GM12874 (cell line): Measurements from ENCODE around the gene CCDC121.

Experiments
- TF ChIP-seq, protein P1 (sequence below): IDR thresholded peaks from 2 replicates; pipeline ENCODE4 v1.5.1; 2011; ENCODE audit warnings: low read depth, mild to moderate bottlenecking, control low read depth, low read length, moderate library complexity; ENCODE audit not compliant: insufficient read depth

CCDC121 gene, protein sequence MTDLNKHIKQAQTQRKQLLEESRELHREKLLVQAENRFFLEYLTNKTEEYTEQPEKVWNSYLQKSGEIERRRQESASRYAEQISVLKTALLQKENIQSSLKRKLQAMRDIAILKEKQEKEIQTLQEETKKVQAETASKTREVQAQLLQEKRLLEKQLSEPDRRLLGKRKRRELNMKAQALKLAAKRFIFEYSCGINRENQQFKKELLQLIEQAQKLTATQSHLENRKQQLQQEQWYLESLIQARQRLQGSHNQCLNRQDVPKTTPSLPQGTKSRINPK

DNA sequence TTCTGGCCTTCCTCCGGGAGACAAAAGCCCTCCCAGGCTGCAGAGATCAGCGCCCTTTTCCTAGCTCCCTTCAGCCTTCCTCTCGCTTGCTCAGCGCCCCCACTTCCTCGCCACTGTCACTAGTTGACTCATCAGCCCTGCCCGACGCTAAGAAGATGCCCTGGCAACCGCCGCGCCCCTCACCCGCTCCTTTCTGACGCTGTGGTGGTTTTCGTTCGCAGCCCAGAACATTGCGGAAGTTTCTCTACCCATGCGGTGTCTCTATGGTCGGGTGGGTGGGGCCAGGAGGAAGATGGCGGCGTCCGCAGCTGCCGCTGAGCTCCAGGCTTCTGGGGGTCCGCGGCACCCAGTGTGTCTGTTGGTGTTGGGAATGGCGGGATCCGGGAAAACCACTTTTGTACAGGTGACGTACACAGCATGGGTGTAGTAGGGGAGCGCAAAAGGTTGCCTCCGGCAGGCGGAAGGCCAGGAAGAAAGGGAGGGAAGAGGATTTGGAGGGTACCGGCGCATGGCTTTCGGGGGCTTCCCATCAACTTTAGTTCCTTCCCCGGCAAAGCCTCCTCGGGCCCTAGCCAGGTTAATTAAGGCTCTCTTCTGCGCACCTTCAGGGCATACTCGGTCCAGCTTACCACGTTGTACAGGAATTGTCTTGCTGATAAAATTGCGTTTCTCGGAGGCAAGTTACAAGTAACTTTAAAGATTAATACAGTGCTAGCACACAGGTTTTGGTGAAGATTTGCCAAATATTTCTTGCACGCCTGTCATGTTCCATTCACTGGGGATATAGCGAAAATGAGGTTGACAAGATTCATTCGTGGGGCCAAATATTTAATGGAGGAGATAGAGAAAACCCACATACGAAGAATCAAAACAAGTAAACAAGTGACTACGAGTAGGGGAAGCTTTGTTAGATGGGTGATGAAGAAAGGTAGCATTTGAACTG is at the start of gene CCDC121, which contains the start of gene GPN1:
Gene CCDC121, minus strand, starts transcription at position 246 of the 943 bp plus-strand sequence. CDS start 1,213 bp downstream, outside the sequence.
Gene GPN1, plus strand, starts transcription at position 284 of the 943 bp plus-strand sequence. Its CDS starts 9 bp downstream, at position 293.
- TF ChIP-seq, protein P1, sequence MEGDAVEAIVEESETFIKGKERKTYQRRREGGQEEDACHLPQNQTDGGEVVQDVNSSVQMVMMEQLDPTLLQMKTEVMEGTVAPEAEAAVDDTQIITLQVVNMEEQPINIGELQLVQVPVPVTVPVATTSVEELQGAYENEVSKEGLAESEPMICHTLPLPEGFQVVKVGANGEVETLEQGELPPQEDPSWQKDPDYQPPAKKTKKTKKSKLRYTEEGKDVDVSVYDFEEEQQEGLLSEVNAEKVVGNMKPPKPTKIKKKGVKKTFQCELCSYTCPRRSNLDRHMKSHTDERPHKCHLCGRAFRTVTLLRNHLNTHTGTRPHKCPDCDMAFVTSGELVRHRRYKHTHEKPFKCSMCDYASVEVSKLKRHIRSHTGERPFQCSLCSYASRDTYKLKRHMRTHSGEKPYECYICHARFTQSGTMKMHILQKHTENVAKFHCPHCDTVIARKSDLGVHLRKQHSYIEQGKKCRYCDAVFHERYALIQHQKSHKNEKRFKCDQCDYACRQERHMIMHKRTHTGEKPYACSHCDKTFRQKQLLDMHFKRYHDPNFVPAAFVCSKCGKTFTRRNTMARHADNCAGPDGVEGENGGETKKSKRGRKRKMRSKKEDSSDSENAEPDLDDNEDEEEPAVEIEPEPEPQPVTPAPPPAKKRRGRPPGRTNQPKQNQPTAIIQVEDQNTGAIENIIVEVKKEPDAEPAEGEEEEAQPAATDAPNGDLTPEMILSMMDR: no peak

DNA sequence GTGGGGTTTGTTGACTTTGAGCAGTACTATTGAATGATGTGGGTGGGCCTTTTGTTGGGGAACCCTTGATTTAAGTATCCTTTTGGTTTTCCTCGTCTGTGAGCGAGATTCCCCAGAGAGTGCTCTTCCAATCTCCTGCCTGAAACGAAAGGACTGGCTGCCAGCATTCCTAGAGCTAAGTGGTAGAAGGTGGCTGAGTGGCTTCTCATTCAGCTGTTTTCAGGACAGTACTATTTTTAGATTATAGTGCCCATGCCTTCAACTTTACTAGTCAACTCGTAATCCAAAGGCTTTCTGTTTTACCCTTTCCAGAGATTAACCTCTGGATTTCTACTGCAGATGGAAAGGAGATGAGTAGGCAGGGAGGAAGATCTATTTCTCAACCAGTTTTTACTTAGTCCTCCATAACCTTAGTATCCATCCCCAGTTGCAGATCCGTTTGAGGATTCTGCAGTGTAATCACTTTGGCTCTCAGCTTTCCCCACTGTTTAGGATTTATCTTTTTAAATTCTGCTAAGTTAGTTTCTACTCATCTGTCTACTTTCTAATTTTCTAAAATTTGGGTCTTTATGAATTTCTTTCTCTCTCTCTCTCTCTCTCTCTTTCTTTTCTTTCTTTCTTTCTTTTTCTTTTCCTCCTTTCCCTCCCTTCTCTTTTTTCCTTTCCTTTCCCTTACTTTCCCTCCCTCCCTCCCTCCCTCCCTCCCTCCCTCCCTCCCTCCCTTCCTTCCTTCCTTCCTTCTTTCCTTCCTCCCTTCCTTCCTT is 44.1 kb upstream of the CCDC121 start:
- TF ChIP-seq, protein P1: no peak

DNA sequence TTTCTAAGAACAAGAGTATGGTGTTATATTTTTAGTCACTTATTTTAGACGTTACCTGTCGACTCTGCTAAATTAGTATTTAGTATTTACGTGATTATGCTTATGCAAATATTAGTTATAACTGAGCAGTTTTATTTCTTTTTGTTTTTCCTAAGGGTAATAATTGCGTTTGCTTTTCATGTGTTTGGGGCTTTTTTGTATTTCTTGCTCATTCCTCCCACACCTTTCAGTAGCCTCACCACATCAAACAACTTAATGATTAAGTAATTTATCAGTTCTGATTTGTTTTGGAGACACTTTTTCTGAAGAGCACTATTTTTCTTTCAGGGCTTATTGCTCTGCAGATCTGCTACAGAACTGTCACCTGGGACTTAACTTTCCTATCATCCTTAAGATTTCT is 42.4 kb upstream of the CCDC121 start:
- TF ChIP-seq, protein P1: no peak

DNA sequence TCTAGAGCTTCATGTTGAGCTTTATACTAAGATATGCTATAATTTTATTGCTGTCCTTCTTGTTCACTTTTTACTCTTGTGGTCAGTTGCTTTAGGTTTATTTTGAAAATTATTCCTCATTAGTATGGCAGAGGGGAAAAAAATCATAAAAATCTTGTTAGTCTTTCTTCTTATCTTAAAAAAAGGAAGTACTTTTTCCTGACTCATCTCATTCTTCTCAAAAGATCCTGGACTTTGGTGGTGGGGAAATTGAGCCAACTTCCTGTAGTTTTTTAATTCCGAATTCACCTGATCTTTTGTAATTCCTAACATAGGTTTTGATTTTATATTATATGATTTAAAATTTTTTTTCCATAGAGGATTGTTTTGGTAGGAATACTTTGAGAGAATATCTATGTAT is 38.6 kb upstream of the CCDC121 start:
- TF ChIP-seq, protein P1: no peak

DNA sequence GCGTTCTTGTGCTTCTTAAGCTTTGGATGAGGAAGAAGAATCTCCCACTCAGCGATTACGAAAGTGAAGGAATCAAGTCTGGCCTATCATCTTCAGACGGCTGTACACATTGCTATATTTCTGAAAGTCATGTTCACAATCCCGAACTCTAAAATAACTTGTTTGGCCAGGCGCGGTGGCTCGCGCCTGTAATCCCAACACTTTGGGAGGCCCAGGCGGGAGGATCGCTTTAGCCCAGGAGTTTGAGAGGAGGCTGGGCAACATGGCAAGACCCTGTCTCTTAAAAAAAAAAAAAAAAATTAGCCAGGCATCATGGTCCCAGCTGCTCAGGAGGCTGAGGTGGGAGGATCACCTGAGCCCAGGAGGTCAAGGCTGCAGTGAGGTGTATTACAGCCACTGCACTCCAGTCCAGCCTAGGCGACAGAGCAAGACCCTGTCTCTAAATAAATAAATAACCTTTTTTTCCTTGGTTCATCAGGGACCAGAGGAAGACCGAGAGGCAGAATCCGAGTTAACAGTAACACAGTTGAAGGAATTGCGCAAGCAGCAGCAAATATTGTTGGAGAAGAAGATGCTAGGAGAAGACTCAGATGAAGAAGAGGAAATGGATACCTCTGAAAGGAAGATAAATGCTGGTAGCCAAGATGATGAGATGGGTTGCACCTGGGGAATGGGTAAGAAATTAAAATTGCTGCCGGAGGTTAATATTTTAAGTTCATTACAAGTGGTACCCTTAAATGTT is 36.0 kb upstream of the CCDC121 start:
- TF ChIP-seq, protein P1: no peak

DNA sequence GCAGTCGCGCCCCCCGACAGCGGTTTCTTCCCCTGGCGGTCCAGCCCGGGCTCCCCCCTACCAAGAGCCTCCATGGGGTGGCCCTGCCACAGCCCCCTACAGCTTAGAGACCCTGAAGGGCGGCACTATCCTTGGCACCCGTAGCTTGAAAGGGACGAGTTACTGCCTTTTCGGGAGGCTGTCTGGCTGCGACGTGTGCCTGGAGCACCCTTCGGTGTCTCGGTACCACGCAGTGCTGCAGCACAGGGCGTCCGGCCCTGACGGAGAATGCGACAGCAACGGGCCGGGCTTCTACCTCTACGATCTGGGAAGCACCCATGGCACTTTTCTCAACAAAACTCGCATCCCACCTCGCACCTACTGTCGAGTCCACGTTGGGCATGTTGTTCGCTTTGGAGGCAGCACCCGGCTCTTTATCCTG is 35.4 kb upstream of the CCDC121 start:
- TF ChIP-seq, protein P1: no peak
